Omental fat pad (tissue), 4 donors: ENCODE measurements around the gene ATG2B. TPM values are rescaled to one million over a fixed set of nuclear protein-coding genes. Genes with fewer than 3 reads are reported as not detected.

Experiments used
- ATAC-seq: fragments of 150-250 bp; one replicate; pipeline ENCODE4 v1.9.1; 2016; ENCODE audit warnings: mild to moderate bottlenecking, moderate library complexity; ENCODE audit not compliant: low FRiP score
- DNase-seq: peaks from one replicate; pipeline ENCODE4 v3.0.0-alpha.2; 2019; ENCODE audit warnings: low spot score
- total RNA-seq, 4 donors: library from RNA; depleted of rRNA; stranded (reverse); fragments of >200 nt; gene quantifications; one replicate each; pipeline ENCODE4 v1.1.0, GENCODE V29; 2016
- TF ChIP-seq, protein P1 (sequence below), 3 donors: fragments of 450-650 bp; IDR thresholded peaks; one replicate each; pipeline ENCODE4 v1.5.1; 2016 to 2017; ENCODE audit warnings: antibody characterized with exemption in 3 of 3, mild to moderate bottlenecking in 3 of 3, moderate library complexity in 2 of 3

ATG2B gene
- total RNA-seq, 4 donors from 2014 or later = 22.9 to 33.1 (median 27.3) TPM

DNA sequence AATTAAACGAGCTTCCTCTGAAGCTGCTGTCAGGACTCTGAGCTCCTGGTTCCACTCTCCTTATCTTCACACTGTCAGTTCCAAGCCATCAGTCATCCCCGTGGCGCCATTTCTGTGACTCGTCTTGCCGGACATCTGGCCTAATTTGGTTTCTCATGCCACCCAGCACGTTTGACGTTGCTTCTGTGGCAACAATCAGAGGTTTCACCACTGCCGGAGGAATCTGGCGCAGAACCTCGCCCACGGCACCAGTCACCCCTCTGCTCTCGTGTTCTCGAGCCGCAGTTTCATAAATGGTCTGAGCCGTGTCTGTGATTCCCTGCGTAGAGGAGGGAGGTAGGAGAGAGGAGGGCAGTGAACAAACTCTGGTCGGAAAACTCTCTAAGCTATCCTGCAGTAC, 77.5 kb downstream of the ATG2B start:
- no peak for DNase-seq
- peak; percentile 94 for ATAC-seq
- TF ChIP-seq, protein P1, sequence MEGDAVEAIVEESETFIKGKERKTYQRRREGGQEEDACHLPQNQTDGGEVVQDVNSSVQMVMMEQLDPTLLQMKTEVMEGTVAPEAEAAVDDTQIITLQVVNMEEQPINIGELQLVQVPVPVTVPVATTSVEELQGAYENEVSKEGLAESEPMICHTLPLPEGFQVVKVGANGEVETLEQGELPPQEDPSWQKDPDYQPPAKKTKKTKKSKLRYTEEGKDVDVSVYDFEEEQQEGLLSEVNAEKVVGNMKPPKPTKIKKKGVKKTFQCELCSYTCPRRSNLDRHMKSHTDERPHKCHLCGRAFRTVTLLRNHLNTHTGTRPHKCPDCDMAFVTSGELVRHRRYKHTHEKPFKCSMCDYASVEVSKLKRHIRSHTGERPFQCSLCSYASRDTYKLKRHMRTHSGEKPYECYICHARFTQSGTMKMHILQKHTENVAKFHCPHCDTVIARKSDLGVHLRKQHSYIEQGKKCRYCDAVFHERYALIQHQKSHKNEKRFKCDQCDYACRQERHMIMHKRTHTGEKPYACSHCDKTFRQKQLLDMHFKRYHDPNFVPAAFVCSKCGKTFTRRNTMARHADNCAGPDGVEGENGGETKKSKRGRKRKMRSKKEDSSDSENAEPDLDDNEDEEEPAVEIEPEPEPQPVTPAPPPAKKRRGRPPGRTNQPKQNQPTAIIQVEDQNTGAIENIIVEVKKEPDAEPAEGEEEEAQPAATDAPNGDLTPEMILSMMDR (IDR thresholded peaks at IDR 0.05) = no peak

DNA sequence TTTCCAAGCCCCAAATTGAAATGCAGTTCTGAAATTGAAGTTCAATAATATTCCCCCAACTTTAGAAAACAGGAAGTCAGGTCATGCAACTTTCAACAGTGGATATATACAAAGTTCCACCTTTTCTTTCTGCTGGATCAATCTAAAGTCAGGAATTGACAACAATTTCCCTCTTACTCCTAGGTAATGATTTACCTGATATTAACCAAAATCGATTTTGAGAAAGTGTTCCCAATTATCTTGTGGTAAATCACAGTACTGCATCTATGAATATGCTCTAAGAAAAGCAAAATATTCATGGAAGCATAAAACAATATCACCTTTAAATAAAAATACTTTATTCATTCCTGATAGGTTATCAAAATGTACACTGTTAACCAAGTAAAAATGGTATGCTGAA, 78.7 kb downstream of the ATG2B start:
- no peak for ATAC-seq
- TF ChIP-seq, protein P1 (IDR thresholded peaks at IDR 0.05) = no peak
- DNase-seq = no peak

DNA sequence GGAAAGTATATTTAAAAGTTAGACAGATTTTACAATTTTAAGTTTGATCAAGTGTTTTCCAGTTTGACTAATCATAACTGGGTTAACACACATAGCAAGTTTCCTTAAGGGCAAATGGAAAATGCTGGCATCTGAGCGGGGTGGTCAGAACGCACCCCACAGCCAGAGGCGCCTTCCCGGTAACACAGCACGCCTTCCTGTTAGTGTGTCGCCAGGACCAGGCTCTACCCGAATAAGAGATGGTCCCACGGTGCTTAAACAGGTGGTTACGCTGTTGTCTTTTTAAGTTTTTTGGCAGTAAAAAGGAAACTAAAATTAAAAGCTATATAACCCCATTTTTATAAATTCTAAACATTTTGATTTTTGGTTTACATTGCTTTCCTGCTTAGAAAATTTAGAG, 79.1 kb downstream of the ATG2B start:
- ATAC-seq = no peak
- TF ChIP-seq, protein P1 (IDR thresholded peaks at IDR 0.05) = no peak
- DNase-seq = no peak

DNA sequence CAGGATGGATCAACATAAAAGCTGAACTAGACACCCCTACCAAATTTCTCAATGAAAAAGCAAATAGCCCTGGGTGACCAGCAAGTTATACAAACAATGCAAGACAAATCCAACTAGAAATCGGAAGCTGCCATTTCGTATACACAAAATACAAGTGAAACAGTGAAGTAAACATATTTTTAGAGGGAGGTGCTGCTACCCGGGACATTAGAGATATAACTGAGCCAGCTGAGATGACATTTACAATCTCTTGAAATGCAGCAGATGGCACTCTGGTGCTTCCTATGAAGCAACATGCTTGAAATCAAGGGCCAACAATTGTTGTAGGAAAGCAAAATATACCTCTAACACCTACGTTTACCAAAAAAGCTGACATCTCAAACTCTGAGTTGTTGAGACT, 81.7 kb downstream of the ATG2B start:
- ATAC-seq (no peak), DNase-seq (no peak)
- TF ChIP-seq, protein P1 (IDR thresholded peaks at IDR 0.05) = no peak

DNA sequence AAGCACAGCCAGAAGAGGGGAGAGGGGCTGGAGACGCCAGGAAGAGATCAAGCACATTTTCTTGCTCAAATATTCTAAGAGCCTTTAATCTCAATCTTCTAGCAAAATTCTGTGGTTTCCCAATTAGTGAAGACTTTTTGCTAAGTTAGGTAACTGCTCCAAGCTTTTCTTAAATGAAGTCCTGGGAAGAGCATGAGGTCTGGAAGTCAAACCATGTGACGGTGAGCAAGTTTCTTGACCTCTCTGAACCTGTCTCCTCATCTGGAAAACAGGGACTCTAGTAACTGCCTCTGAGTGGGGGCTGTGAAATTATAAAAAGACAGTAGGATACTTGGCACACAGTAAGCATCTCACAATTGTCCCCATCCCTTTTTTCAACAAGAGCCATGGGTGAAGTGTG, 83.0 kb downstream of the ATG2B start:
- ATAC-seq (no peak), DNase-seq (no peak)
- TF ChIP-seq, protein P1 (IDR thresholded peaks at IDR 0.05) = no peak

DNA sequence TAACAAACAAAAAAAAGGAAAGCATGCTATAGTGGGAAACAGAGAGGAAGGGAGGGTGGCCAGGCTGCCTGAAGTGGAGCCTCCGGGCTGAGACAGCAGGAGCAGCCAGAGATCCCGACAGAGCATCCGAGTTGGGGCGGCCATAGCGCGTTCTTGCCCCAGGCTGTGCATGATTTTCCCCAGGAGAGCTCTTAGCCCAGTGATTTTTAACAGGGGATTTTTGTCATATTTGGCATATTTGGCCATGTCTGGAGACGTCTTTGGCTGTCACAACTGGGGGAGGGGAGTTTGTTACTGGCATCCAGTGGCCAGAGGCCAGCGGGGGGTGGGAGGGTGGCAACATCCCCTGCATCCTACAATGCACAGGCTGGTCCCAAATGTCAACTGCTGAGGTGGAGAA, 83.6 kb downstream of the ATG2B start:
- no peak for DNase-seq
- ATAC-seq = no peak
- TF ChIP-seq, protein P1 (IDR thresholded peaks at IDR 0.05) = no peak

DNA sequence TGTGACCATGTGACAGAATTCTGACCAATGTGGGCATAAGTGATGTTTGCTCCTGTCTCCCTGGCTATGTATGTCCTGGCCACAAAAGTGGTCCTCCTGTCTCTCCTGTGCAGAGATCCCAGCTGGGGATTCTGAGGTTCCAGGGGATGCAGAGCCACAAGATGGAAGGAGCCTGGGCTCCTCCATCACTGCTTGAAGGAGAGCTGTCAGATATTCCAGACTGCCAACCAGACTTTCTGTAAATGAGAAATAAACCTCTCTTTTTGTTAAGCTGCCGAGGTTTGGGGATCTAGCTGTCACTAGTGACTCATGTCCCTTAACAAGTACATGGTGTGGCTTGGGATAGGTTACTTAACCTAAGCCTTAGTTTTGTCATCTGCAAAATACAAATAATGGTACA, 85.3 kb downstream of the ATG2B start:
- ATAC-seq (no peak), DNase-seq (no peak)
- TF ChIP-seq, protein P1 (IDR thresholded peaks at IDR 0.05) = no peak
